GM12874 (cell line): ENCODE data around the gene PNMT.

Source experiments
- CTCF ChIP-seq: IDR thresholded peaks from 2 replicates; pipeline ENCODE4 v1.5.1; 2011; ENCODE audit warnings: low read depth, mild to moderate bottlenecking, control low read depth, low read length, moderate library complexity; ENCODE audit not compliant: insufficient read depth

The PNMT gene

GRCh38 chr17:39702901-39703893 lies 34.9 kb downstream of the PNMT start:
- TF ChIP-seq CTCF: no peak

- TF ChIP-seq CTCF: no peak
Measured at GRCh38 chr17:39703913-39704312, 35.7 kb downstream of the PNMT start.

- no peak for TF ChIP-seq CTCF
Measured at GRCh38 chr17:39704821-39705551, 36.7 kb downstream of the PNMT start.

- no peak for TF ChIP-seq CTCF
Measured at GRCh38 chr17:39705786-39706348, 37.6 kb downstream of the PNMT start.

- no peak for TF ChIP-seq CTCF
Measured at GRCh38 chr17:39706383-39706782, 38.1 kb downstream of the PNMT start.

- no peak for TF ChIP-seq CTCF
Measured at GRCh38 chr17:39706921-39707337, 38.7 kb downstream of the PNMT start.

GRCh38 chr17:39709319-39709997 lies 41.2 kb downstream of the PNMT start:
- no peak for TF ChIP-seq CTCF
